Sigmoid colon (tissue), 7 donors: ENCODE data around the gene POU6F2. TPM values are rescaled to one million over a fixed set of nuclear protein-coding genes. Genes with fewer than 3 reads are reported as not detected.

ENCODE experiments used
- DNase-seq: peaks from one replicate; pipeline ENCODE4 v3.0.0-alpha.2; 2019
- H3K27ac ChIP-seq, 4 donors: fragments of 200-600 bp; sonication (generic); one replicate each; pipeline ENCODE4 v1.5.1; 2016 to 2019; ENCODE audit warnings: mild to moderate bottlenecking in 1 of 4
- H3K27me3 ChIP-seq, 3 donors: fragments of 200-600 bp; sonication (generic); one replicate each; pipeline ENCODE4 v1.5.1; 2019; ENCODE audit warnings: mild to moderate bottlenecking in 1 of 3
- H3K36me3 ChIP-seq, 4 donors: fragments of 200-600 bp; sonication (generic); one replicate each; pipeline ENCODE4 v1.5.1; 2016 to 2019
- H3K4me1 ChIP-seq, 4 donors: fragments of 200-600 bp; sonication (generic); one replicate each; pipeline ENCODE4 v1.5.1; 2017 to 2019
- H3K4me3 ChIP-seq, 4 donors: fragments of 200-600 bp; sonication (generic); one replicate each; pipeline ENCODE4 v1.5.1; 2017 to 2019; ENCODE audit warnings: mild to moderate bottlenecking in 2 of 4, moderate library complexity in 1 of 4
- H3K9me3 ChIP-seq, 4 donors: fragments of 200-600 bp in 3 of 4; sonication (generic) in 3 of 4; one replicate each; pipeline versions ENCODE4 v1.5.1 to v1.6.1; 2013 to 2019
- CTCF ChIP-seq, 4 experiments: fragments of 450-650 bp in 3 of 4; fragments of 200-600 bp in 1 of 4; IDR thresholded peaks; one replicate each; pipeline ENCODE4 v1.5.1; 2016 to 2019; ENCODE audit warnings: antibody characterized with exemption in 4 of 4, mild to moderate bottlenecking in 3 of 4, moderate library complexity in 2 of 4
- EP300 ChIP-seq, 4 donors: sonication (generic); formaldehyde crosslinking; IDR thresholded peaks; one replicate each; pipeline ENCODE4 v1.6.1; 2017; ENCODE audit warnings: antibody characterized with exemption in 4 of 4
- POLR2A ChIP-seq, 2 donors: fragments of 450-650 bp; IDR thresholded peaks; one replicate each; pipeline ENCODE4 v1.6.1; 2016; ENCODE audit warnings: antibody characterized with exemption in 2 of 2, mild to moderate bottlenecking in 2 of 2, moderate library complexity in 2 of 2
- POLR2AphosphoS5 ChIP-seq, 4 donors: sonication (generic); formaldehyde crosslinking; IDR thresholded peaks; one replicate each; pipeline ENCODE4 v1.6.1; 2017; ENCODE audit warnings: antibody characterized with exemption in 4 of 4
- WGBS, 2 donors: extraction: QIAGEN DNeasy Blood & Tissue Kit; methylation state at CpG; one replicate each; pipeline ENCODE4 v1.1.7; 2013; 5-methylcytosine and 5-hydroxymethylcytosine counted together
- intact Hi-C: fragments of 100-400 bp; cut with DNase I; formaldehyde crosslinking; loops from one replicate; pipeline ENCODE4 v1.15.1; 2023
- polyA plus RNA-seq, 3 donors: library from polyadenylated mRNA; stranded (reverse); fragments of 200-250 nt; gene quantifications; one replicate each; pipeline ENCODE4 v1.2.3, GENCODE V29; 2013
- total RNA-seq, 4 donors: library from RNA; depleted of rRNA; stranded (reverse); fragments of >200 nt; gene quantifications; one replicate each; pipeline ENCODE4 v1.1.0, GENCODE V29; 2016
- donor health status: healthy with polysubstance abuse.
- donor health status: Bipolar disorder and iron deficiency.
- donor health status: healthy.

Gene POU6F2
- total and polyA plus RNA-seq, 7 donors, result 0.04 TPM; not detected in 6

GRCh38 chr7:39349452-39350123 lies 371.9 kb downstream of the POU6F2 start:
- Histone ChIP-seq H3K4me3 (no peak overlapping the region), H3K4me1 (peaks cover 0 to 17% (median 17%) of the 10 kb centered on the region in 4 donors), H3K27ac (no peak overlapping the region), H3K9me3 (no peaks in the 10 kb centered on the region), H3K36me3 (no peaks in the 10 kb centered on the region), H3K27me3 (no peaks in the 10 kb centered on the region)
- no peak for TF ChIP-seq EP300 (IDR thresholded peaks at IDR 0.05)
- TF ChIP-seq POLR2AphosphoS5 (IDR thresholded peaks at IDR 0.05), result no peak
- no peak for TF ChIP-seq POLR2A (IDR thresholded peaks at IDR 0.05)
- 84 to 86% methylated on average over 7 of the region's 7 CpGs for WGBS, 2 donors
- no peak for DNase-seq
- intact Hi-C loops, result no loop called here

DNA sequence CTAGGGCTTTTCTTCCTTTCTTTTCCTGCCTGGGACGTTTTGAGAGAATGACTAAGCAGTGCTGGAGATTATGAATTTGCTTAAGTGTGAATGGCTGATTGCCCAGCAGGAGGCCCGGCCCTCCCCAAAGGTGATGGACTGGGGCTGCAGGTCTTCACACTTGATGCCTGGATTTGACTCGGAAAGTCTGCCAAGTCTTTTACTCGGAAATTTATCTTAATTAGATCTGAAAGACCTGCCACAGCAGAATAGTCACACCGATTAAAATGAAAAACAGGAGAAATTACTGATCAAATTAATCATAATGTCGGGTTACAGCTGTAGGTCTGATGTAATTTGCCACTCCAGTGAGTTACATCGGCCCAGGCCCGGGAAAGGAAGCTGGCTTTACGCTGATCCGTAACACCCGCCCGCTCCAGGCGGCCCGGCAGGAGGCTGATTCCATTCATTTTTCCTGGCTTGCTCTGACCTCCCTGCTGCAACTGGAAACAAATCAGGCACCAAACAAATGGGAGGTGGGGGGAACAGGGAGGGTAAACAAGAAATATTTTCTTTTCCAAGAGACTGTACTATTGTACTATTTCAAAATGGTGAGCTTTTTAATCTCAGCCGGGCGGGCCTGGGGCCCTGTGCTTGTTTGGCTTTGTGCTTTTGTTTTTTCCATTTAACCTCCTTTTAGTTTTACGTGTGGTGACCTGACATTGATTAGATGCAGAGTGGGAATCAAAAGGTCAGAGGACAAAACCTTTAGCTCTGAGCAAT lies 376.1 kb downstream of the POU6F2 start:
- H3K9me3 ChIP-seq, result no peaks in the 10 kb centered on the region
- WGBS, 2 donors, result 70 to 72% methylated on average over 17 of the region's 17 CpGs
- H3K27me3 ChIP-seq, result no peaks in the 10 kb centered on the region
- TF ChIP-seq EP300 (IDR thresholded peaks at IDR 0.05) (no peak), POLR2A (IDR thresholded peaks at IDR 0.05) (no peak), POLR2AphosphoS5 (IDR thresholded peaks at IDR 0.05) (peak in 3 of 4 donors; percentile 9 to 56 (median 36)), CTCF (IDR thresholded peaks at IDR 0.05) (no peak)
- H3K27ac ChIP-seq, result peak overlapping the region in 3 of 4 donors; percentile 1 to 39 (median 34)
- peak; percentile 76 for DNase-seq
- intact Hi-C loops, result no loop called here
- no peaks in the 10 kb centered on the region for H3K36me3 ChIP-seq
- no peak overlapping the region for H3K4me3 ChIP-seq
- peaks cover 0 to 17% (median 17%) of the 10 kb centered on the region in 4 donors for H3K4me1 ChIP-seq

DNA sequence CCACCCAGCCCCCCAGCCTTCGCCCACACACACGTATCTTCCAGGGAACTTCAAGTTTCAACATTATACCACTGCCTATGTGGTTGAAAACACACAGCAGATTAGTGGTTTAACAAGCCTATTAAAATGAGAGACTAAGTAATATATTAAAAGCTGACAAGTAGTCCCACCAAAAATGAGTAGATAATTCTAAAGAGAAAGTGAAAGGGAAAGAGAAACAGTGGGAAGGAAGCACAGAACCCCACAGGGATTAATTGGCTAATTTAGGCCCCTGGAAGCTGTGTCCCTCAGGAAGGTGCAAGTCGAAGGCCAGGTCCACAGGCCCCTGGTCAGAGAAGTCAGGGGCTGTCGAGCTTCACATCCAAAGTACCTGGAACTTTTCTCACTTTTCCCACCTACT lies 378.0 kb downstream of the POU6F2 start:
- no peak for DNase-seq
- WGBS, 2 donors, result 75 to 82% methylated on average over 4 of the region's 4 CpGs
- Histone ChIP-seq H3K27me3 (no peaks in the 10 kb centered on the region), H3K9me3 (no peaks in the 10 kb centered on the region), H3K27ac (no peak overlapping the region), H3K4me1 (peaks cover 0 to 23% (median 17%) of the 10 kb centered on the region in 4 donors), H3K36me3 (no peaks in the 10 kb centered on the region), H3K4me3 (no peak overlapping the region)
- TF ChIP-seq POLR2A (IDR thresholded peaks at IDR 0.05) (no peak), POLR2AphosphoS5 (IDR thresholded peaks at IDR 0.05) (no peak), CTCF (IDR thresholded peaks at IDR 0.05) (no peak), EP300 (IDR thresholded peaks at IDR 0.05) (no peak)
- intact Hi-C loops, result no loop called here

- Histone ChIP-seq H3K9me3 (no peaks in the 10 kb centered on the region), H3K27me3 (no peaks in the 10 kb centered on the region), H3K4me3 (no peak overlapping the region), H3K27ac (no peak overlapping the region), H3K4me1 (peaks cover 0 to 23% (median 17%) of the 10 kb centered on the region in 4 donors), H3K36me3 (no peaks in the 10 kb centered on the region)
- no peak for TF ChIP-seq POLR2A (IDR thresholded peaks at IDR 0.05)
- no peak for DNase-seq
- whole genome bisulfite sequencing, 2 donors, result 78 to 86% methylated on average over 7 of the region's 7 CpGs
- intact Hi-C loops, result no loop called here
These were observed 378.6 kb downstream of the POU6F2 start for GRCh38 chr7:39356172-39356925.

GRCh38 chr7:39357648-39358047 lies 379.9 kb downstream of the POU6F2 start:
- intact Hi-C loops, result no loop called here
- no peak overlapping the region for H3K4me3 ChIP-seq
- H3K36me3 ChIP-seq, result no peaks in the 10 kb centered on the region
- no peak overlapping the region for H3K27ac ChIP-seq
- TF ChIP-seq EP300 (IDR thresholded peaks at IDR 0.05), result no peak
- TF ChIP-seq POLR2A (IDR thresholded peaks at IDR 0.05), result no peak
- TF ChIP-seq POLR2AphosphoS5 (IDR thresholded peaks at IDR 0.05), result no peak
- TF ChIP-seq CTCF (IDR thresholded peaks at IDR 0.05), result no peak
- H3K4me1 ChIP-seq, result peaks cover 0 to 23% (median 17%) of the 10 kb centered on the region in 4 donors
- WGBS, 2 donors, result 29 to 49% methylated on average over 3 of the region's 3 CpGs
- H3K9me3 ChIP-seq, result no peaks in the 10 kb centered on the region
- DNase-seq, result no peak
- H3K27me3 ChIP-seq, result no peaks in the 10 kb centered on the region
